Measurements from ENCODE around the gene ZNF157.

Gene ZNF157

GRCh38 chrX:47447607-47448006 is 77.2 kb downstream of the ZNF157 start:
- DNase-seq, result no peak

GRCh38 chrX:47448165-47448806 is 77.9 kb downstream of the ZNF157 start:
- DNase-seq, result no peak

GRCh38 chrX:47452112-47452511 is 81.7 kb downstream of the ZNF157 start:
- no peak for DNase-seq

- no peak for DNase-seq
Measured at GRCh38 chrX:47456080-47456479, 85.7 kb downstream of the ZNF157 start.

- no peak for DNase-seq
Measured at GRCh38 chrX:47458528-47458927, 88.2 kb downstream of the ZNF157 start.

- DNase-seq, result no peak
Measured at GRCh38 chrX:47460561-47460960, 90.2 kb downstream of the ZNF157 start.
